Measurements from ENCODE around the gene CWH43. TPM values are rescaled to one million over a fixed set of nuclear protein-coding genes. Genes with fewer than 3 reads are reported as not detected.

The CWH43 gene
- total RNA-seq, 1 donor from 2014 or later, result not detected

GRCh38 chr4:48985602-48985975 is 486 bp upstream of the CWH43 start:
- no peak for TF ChIP-seq CTCF (IDR thresholded peaks at IDR 0.05)
- CTCF ChIA-PET, result no interaction called here
- Mint-ChIP-seq H3K9me3 (peaks cover 3% of the 10 kb centered on the region), H3K4me3 (no peak overlapping the region), H3K27me3 (peaks cover 35% of the 10 kb centered on the region), H3K27ac (no peak overlapping the region), H3K36me3 (ENCODE audit: low read depth) (no peaks in the 10 kb centered on the region), H3K4me1 (no peaks in the 10 kb centered on the region)
- intact Hi-C loops (cut with micrococcal nuclease), result no loop called here
- ATAC-seq (ENCODE audit: low read depth), result no peak
- DNase-seq, result no peak
- POLR2A ChIA-PET, result no interaction called here

DNA sequence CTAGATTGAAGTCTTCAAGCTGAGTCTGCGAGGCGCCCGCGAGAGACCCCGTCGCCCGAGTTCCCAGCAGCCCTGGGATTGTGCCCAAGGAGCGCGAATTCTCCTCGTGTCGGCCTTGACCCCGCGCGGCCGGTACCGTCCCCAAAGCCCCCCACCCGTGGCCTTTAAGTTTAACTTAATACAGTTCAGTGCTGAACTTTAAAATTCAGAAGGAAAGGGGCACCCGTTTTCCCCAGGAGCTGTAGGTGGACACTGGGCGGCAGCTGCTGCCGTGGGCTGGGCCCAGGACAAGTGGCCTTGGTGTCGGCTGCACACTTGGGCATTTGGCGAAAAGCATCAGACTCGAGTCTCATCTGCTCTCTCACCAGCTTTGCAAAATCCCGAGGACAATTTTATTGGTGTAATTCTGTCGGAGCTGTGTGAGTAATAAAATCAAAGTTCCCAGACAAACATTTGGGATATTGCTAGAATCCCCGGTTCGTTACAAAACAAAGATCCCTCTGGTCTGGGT is 634 bp downstream of the CWH43 start:
- Mint-ChIP-seq H3K4me1 (no peaks in the 10 kb centered on the region), H3K36me3 (ENCODE audit: low read depth) (no peaks in the 10 kb centered on the region), H3K4me3 (no peak overlapping the region), H3K9me3 (peaks cover 3% of the 10 kb centered on the region), H3K27ac (no peak overlapping the region), H3K27me3 (peaks cover 34% of the 10 kb centered on the region)
- intact Hi-C loops (cut with micrococcal nuclease), result no loop called here
- ATAC-seq (ENCODE audit: low read depth), result no peak
- TF ChIP-seq CTCF (IDR thresholded peaks at IDR 0.05), result no peak
- CTCF ChIA-PET, result no interaction called here
- no peak for DNase-seq
- POLR2A ChIA-PET, result no interaction called here

DNA sequence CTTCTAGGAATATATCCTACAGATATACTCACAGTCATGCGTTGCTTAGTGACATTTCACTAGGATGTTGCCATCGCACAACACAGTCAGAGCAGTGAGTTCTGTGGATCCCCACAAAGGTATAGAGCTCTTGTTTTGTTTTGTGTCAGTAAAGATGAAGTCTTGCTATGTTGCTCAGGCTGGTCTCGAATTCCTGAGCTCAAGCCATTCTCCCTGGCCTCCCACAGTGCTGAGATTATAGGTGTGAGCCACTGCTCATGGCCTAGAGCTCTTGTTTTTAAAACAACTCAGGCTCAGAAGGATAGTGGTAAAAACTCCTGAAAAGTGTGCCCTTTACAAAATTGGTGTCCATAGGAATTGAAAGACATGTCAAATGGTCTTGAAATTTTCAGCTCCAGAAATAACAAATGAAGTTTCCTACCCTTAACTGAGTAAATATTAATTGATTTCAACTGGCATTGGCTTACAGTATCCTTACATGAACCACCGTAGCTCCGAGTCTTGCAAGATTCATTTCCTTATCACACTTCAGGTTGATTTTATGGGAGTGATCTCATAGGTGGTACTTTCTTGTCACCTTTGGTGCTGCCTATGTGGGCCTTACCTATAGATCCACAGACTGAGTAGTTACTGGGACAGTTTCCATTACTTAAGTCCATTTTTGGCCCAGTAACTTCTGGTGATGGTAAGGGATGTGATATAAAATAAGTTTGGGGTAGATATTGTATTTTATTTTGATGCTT is 3.6 kb downstream of the CWH43 start:
- peaks cover 26% of the 10 kb centered on the region for H3K27me3 Mint-ChIP-seq
- ATAC-seq (ENCODE audit: low read depth), result no peak
- CTCF ChIA-PET, result no interaction called here
- H3K27ac Mint-ChIP-seq, result no peak overlapping the region
- H3K4me3 Mint-ChIP-seq, result no peak overlapping the region
- no peaks in the 10 kb centered on the region for H3K36me3 Mint-ChIP-seq (ENCODE audit: low read depth)
- POLR2A ChIA-PET, result no interaction called here
- peaks cover 3% of the 10 kb centered on the region for H3K9me3 Mint-ChIP-seq
- DNase-seq, result no peak
- no peaks in the 10 kb centered on the region for H3K4me1 Mint-ChIP-seq
- intact Hi-C loops (cut with micrococcal nuclease), result no loop called here
- no peak for TF ChIP-seq CTCF (IDR thresholded peaks at IDR 0.05)

- no peak for ATAC-seq (ENCODE audit: low read depth)
- Mint-ChIP-seq H3K9me3 (peaks cover 3% of the 10 kb centered on the region), H3K4me1 (no peaks in the 10 kb centered on the region), H3K36me3 (ENCODE audit: low read depth) (no peaks in the 10 kb centered on the region), H3K4me3 (no peak overlapping the region), H3K27ac (no peak overlapping the region), H3K27me3 (peaks cover 19% of the 10 kb centered on the region)
- CTCF ChIA-PET, result no interaction called here
- POLR2A ChIA-PET, result no interaction called here
- intact Hi-C loops (cut with micrococcal nuclease), result no loop called here
- DNase-seq, result no peak
- TF ChIP-seq CTCF (IDR thresholded peaks at IDR 0.05), result no peak
These were observed 5.3 kb downstream of the CWH43 start for GRCh38 chr4:48991357-48991756.

DNA sequence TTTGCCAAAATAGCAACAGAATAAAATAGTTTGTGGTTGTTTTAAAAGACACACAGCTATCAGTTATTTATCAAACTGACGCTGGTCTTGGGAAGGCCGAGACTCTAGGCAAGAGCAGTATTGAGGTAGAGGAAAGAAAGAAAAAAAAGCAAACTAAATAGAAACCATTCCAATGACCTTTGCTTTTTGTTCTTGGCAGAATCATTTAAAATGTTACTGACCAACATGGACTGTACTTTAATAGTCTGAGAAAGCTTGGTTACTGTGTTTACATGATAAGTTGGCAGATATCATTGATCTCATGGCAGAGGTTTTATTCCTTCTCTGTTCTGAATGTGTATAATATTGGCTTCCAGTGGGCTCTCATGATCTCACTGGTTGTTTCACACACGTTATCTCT is 11.9 kb downstream of the CWH43 start:
- H3K9me3 Mint-ChIP-seq, result no peaks in the 10 kb centered on the region
- ATAC-seq (ENCODE audit: low read depth), result no peak
- H3K27me3 Mint-ChIP-seq, result peaks cover 5% of the 10 kb centered on the region
- intact Hi-C loops (cut with micrococcal nuclease), result no loop called here
- no peak for DNase-seq
- H3K27ac Mint-ChIP-seq, result no peak overlapping the region
- TF ChIP-seq CTCF (IDR thresholded peaks at IDR 0.05), result no peak
- CTCF ChIA-PET, result no interaction called here
- H3K36me3 Mint-ChIP-seq (ENCODE audit: low read depth), result no peaks in the 10 kb centered on the region
- POLR2A ChIA-PET, result no interaction called here
- no peaks in the 10 kb centered on the region for H3K4me1 Mint-ChIP-seq
- H3K4me3 Mint-ChIP-seq, result no peak overlapping the region

Measured in activated B cell treated with CpG ODN at 0.5 μM for 24 hours (primary cell).